GM23338 (cell line): ENCODE measurements around the gene ADAM8. TPM values are rescaled to one million over a fixed set of nuclear protein-coding genes. Genes with fewer than 3 reads are reported as not detected.

Experiments
- CREB1 ChIP-seq: fragments of 250-450 bp; sonication (Bioruptor Pico); IDR thresholded peaks from 2 replicates; pipeline ENCODE4 v1.5.0; 2020; ENCODE audit warnings: low read depth, mild to moderate bottlenecking, moderate library complexity
- ETS1 ChIP-seq: IDR thresholded peaks from 2 replicates; pipeline ENCODE4 v1.6.1; 2016; ENCODE audit warnings: antibody characterized with exemption
- EZH2 ChIP-seq: fragments of 200-600 bp; sonication (generic); IDR thresholded peaks from one replicate; pipeline ENCODE4 v1.8.0; 2017; ENCODE audit warnings: antibody characterized with exemption, mild to moderate bottlenecking, low read depth; ENCODE audit not compliant: unreplicated experiment
- EZH2phosphoT487 ChIP-seq: fragments of 200-600 bp; sonication (generic); IDR thresholded peaks from one replicate; pipeline ENCODE4 v1.8.1; 2018; ENCODE audit warnings: antibody characterized with exemption; ENCODE audit not compliant: unreplicated experiment
- JUNB ChIP-seq: IDR thresholded peaks from one replicate; pipeline ENCODE4 v1.6.1; 2016; ENCODE audit warnings: antibody characterized with exemption; ENCODE audit not compliant: unreplicated experiment
- STAT1 ChIP-seq: IDR thresholded peaks from one replicate; pipeline ENCODE4 v1.6.1; 2016; ENCODE audit warnings: antibody characterized with exemption; ENCODE audit not compliant: unreplicated experiment
- ZNF331 ChIP-seq: fragments of 250-450 bp; sonication (Bioruptor Pico); IDR thresholded peaks from 2 replicates; pipeline ENCODE4 v1.5.0; 2020; ENCODE audit warnings: low read depth, mild to moderate bottlenecking, moderate library complexity
- ZNF462 ChIP-seq: fragments of 250-450 bp; sonication (Bioruptor Pico); IDR thresholded peaks from 2 replicates; pipeline ENCODE4 v1.5.0; 2020; ENCODE audit warnings: mild to moderate bottlenecking, moderate library complexity
- polyA plus RNA-seq: library from polyadenylated mRNA; unstranded; fragments of >200 nt; fragmentation: Nextera tagmentation; extraction: Ambion mirVana; gene quantifications from 2 replicates; pipeline ENCODE4 v1.2.1, GENCODE V29; 2016
- total RNA-seq: library from RNA; depleted of rRNA; stranded (reverse); fragments of >200 nt; shearing (Covaris generic); gene quantifications from 2 replicates; pipeline ENCODE4 v1.2.3, GENCODE V29; 2014
- TF ChIP-seq, protein P1 (sequence below): IDR thresholded peaks from one replicate; pipeline ENCODE4 v1.6.1; 2018; ENCODE audit warnings: antibody characterized with exemption; ENCODE audit not compliant: unreplicated experiment

Gene ADAM8
- total and polyA plus RNA-seq, 2 experiments from 2014 or later, result 1.9 to 5.5 TPM

- TF ChIP-seq ZNF462 (CRISPR knock-in tag), result no peak
- no peak for TF ChIP-seq EZH2phosphoT487
- TF ChIP-seq EZH2, result no peak
- no peak for TF ChIP-seq CREB1 (CRISPR knock-in tag)
- no peak for TF ChIP-seq ZNF331
- TF ChIP-seq STAT1, result no peak
- TF ChIP-seq JUNB, result no peak
- TF ChIP-seq, protein P1, sequence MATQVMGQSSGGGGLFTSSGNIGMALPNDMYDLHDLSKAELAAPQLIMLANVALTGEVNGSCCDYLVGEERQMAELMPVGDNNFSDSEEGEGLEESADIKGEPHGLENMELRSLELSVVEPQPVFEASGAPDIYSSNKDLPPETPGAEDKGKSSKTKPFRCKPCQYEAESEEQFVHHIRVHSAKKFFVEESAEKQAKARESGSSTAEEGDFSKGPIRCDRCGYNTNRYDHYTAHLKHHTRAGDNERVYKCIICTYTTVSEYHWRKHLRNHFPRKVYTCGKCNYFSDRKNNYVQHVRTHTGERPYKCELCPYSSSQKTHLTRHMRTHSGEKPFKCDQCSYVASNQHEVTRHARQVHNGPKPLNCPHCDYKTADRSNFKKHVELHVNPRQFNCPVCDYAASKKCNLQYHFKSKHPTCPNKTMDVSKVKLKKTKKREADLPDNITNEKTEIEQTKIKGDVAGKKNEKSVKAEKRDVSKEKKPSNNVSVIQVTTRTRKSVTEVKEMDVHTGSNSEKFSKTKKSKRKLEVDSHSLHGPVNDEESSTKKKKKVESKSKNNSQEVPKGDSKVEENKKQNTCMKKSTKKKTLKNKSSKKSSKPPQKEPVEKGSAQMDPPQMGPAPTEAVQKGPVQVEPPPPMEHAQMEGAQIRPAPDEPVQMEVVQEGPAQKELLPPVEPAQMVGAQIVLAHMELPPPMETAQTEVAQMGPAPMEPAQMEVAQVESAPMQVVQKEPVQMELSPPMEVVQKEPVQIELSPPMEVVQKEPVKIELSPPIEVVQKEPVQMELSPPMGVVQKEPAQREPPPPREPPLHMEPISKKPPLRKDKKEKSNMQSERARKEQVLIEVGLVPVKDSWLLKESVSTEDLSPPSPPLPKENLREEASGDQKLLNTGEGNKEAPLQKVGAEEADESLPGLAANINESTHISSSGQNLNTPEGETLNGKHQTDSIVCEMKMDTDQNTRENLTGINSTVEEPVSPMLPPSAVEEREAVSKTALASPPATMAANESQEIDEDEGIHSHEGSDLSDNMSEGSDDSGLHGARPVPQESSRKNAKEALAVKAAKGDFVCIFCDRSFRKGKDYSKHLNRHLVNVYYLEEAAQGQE, result no peak
- TF ChIP-seq ETS1, result no peak
Observed at GRCh38 chr10:133243593-133243992, 33.1 kb downstream of the ADAM8 start (continued).
